C4-2B (cell line): ENCODE results near the gene PTPRN2.

Experiments used
- ZFX ChIP-seq: fragments of 450-650 bp; IDR thresholded peaks from 2 replicates; pipeline ENCODE4 v1.6.1; 2017
- TF ChIP-seq, protein P1 (sequence below): fragments of 450-650 bp; conservative IDR thresholded peaks from 2 replicates; pipeline ENCODE4 v1.5.1; 2017; ENCODE audit warnings: mild to moderate bottlenecking

GRCh38 chr7:157789942-157790341 is 797.7 kb downstream of the PTPRN2 start:
- TF ChIP-seq, protein P1, sequence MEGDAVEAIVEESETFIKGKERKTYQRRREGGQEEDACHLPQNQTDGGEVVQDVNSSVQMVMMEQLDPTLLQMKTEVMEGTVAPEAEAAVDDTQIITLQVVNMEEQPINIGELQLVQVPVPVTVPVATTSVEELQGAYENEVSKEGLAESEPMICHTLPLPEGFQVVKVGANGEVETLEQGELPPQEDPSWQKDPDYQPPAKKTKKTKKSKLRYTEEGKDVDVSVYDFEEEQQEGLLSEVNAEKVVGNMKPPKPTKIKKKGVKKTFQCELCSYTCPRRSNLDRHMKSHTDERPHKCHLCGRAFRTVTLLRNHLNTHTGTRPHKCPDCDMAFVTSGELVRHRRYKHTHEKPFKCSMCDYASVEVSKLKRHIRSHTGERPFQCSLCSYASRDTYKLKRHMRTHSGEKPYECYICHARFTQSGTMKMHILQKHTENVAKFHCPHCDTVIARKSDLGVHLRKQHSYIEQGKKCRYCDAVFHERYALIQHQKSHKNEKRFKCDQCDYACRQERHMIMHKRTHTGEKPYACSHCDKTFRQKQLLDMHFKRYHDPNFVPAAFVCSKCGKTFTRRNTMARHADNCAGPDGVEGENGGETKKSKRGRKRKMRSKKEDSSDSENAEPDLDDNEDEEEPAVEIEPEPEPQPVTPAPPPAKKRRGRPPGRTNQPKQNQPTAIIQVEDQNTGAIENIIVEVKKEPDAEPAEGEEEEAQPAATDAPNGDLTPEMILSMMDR, result no peak
- no peak for TF ChIP-seq ZFX
